Tibial nerve (tissue), 4 donors: ENCODE data around the gene KCNQ1. TPM values are rescaled to one million over a fixed set of nuclear protein-coding genes. Genes with fewer than 3 reads are reported as not detected.

ENCODE experiments used
- DNase-seq, 2 donors: peaks; one replicate each; pipeline ENCODE4 v3.0.0-alpha.2; 2019; ENCODE audit warnings: low spot score in 2 of 2
- H3K27ac ChIP-seq, 4 donors: fragments of 200-600 bp; sonication (generic) in 3 of 4; one replicate each; pipeline ENCODE4 v1.5.1; 2017 to 2019; ENCODE audit warnings: mild to moderate bottlenecking in 1 of 4
- H3K27me3 ChIP-seq, 2 donors: fragments of 200-600 bp; sonication (generic) in 1 of 2; one replicate each; pipeline versions ENCODE4 v1.5.1 to v1.6.0; 2017 to 2019
- H3K36me3 ChIP-seq, 3 donors: fragments of 200-600 bp; sonication (generic); one replicate each; pipeline ENCODE4 v1.5.1; 2018 to 2019
- H3K4me1 ChIP-seq, 4 donors: fragments of 200-600 bp; sonication (generic) in 3 of 4; one replicate each; pipeline ENCODE4 v1.5.1; 2017 to 2019
- H3K4me3 ChIP-seq, 4 donors: fragments of 200-600 bp; sonication (generic) in 3 of 4; one replicate each; pipeline ENCODE4 v1.5.1; 2017 to 2019; ENCODE audit warnings: mild to moderate bottlenecking in 1 of 4, moderate library complexity in 1 of 4
- H3K9me3 ChIP-seq, 4 donors: fragments of 200-600 bp; sonication (generic) in 3 of 4; one replicate each; pipeline ENCODE4 v1.5.1; 2017 to 2019
- CTCF ChIP-seq, 5 experiments: fragments of 200-600 bp in 3 of 5; fragments of 450-650 bp in 2 of 5; sonication (generic) in 3 of 5; IDR thresholded peaks; one replicate each; pipeline ENCODE4 v1.5.1; 2016 to 2019; ENCODE audit warnings: antibody characterized with exemption in 5 of 5, mild to moderate bottlenecking in 3 of 5, moderate library complexity in 2 of 5
- EP300 ChIP-seq, 2 donors: sonication (generic); formaldehyde crosslinking; IDR thresholded peaks; one replicate each; pipeline ENCODE4 v1.6.1; 2017; ENCODE audit warnings: antibody characterized with exemption in 2 of 2, mild to moderate bottlenecking in 1 of 2
- POLR2A ChIP-seq, 2 donors: fragments of 450-650 bp; IDR thresholded peaks; one replicate each; pipeline ENCODE4 v1.6.1; 2017; ENCODE audit warnings: antibody characterized with exemption in 2 of 2, mild to moderate bottlenecking in 2 of 2, moderate library complexity in 2 of 2
- WGBS, 2 donors: methylation state at CpG; one replicate each; pipeline ENCODE4 v1.1.5; 2018; 5-methylcytosine and 5-hydroxymethylcytosine counted together
- total RNA-seq, 4 donors: library from RNA; depleted of rRNA; stranded (reverse); fragments of >200 nt; gene quantifications; one replicate each; pipeline ENCODE4 v1.1.0, GENCODE V29; 2016

The KCNQ1 gene
- total RNA-seq, 4 donors from 2014 or later: 3.5 to 11.4 (median 7.5) TPM

- 81 to 87% methylated on average over 15 of the region's 15 CpGs for WGBS, 2 donors
- TF ChIP-seq CTCF (IDR thresholded peaks at IDR 0.05) (no peak), POLR2A (IDR thresholded peaks at IDR 0.05) (no peak), EP300 (IDR thresholded peaks at IDR 0.05) (no peak)
- no peak for DNase-seq
Measured at GRCh38 chr11:2666828-2667570, 222.2 kb downstream of the KCNQ1 start.

GRCh38 chr11:2667940-2668339, 223.1 kb downstream of the KCNQ1 start:
- DNase-seq: no peak
- WGBS, 2 donors: 86 to 91% methylated on average over 2 of the region's 2 CpGs

More at GRCh38 chr11:2666828-2667570, 222.2 kb downstream of the KCNQ1 start:
- Histone ChIP-seq H3K36me3 (peaks cover 0 to 51% (median 0%) of the 10 kb centered on the region in 3 donors), H3K4me1 (no peaks in the 10 kb centered on the region), H3K9me3 (peaks cover 0 to 35% (median 0%) of the 10 kb centered on the region in 4 donors), H3K27ac (no peak overlapping the region), H3K4me3 (no peak overlapping the region), H3K27me3 (no peaks in the 10 kb centered on the region)

GRCh38 chr11:2668876-2669275, 224.1 kb downstream of the KCNQ1 start:
- H3K9me3 ChIP-seq: peaks cover 0 to 17% (median 0%) of the 10 kb centered on the region in 4 donors
- TF ChIP-seq POLR2A (IDR thresholded peaks at IDR 0.05): no peak
- TF ChIP-seq CTCF (IDR thresholded peaks at IDR 0.05): no peak
- TF ChIP-seq EP300 (IDR thresholded peaks at IDR 0.05): no peak
- WGBS, 2 donors: 93 to 96% methylated on average over 5 of the region's 5 CpGs

More at GRCh38 chr11:2667940-2668339, 223.1 kb downstream of the KCNQ1 start:
- Histone ChIP-seq H3K4me1 (peaks cover 0 to 1% (median 0%) of the 10 kb centered on the region in 4 donors), H3K4me3 (no peak overlapping the region), H3K36me3 (peaks cover 0 to 42% (median 0%) of the 10 kb centered on the region in 3 donors), H3K27ac (no peak overlapping the region), H3K27me3 (no peaks in the 10 kb centered on the region), H3K9me3 (peaks cover 0 to 26% (median 0%) of the 10 kb centered on the region in 4 donors)
- no peak for TF ChIP-seq CTCF (IDR thresholded peaks at IDR 0.05)
- TF ChIP-seq EP300 (IDR thresholded peaks at IDR 0.05): no peak
- no peak for TF ChIP-seq POLR2A (IDR thresholded peaks at IDR 0.05)

GRCh38 chr11:2669634-2670469, 225.0 kb downstream of the KCNQ1 start:
- H3K9me3 ChIP-seq: peaks cover 0 to 15% (median 0%) of the 10 kb centered on the region in 4 donors
- H3K27me3 ChIP-seq: no peaks in the 10 kb centered on the region
- H3K36me3 ChIP-seq: peaks cover 0 to 23% (median 0%) of the 10 kb centered on the region in 3 donors
- no peak overlapping the region for H3K27ac ChIP-seq
- 87 to 94% methylated on average over 8 of the region's 8 CpGs for WGBS, 2 donors
- DNase-seq: no peak
- peaks cover 0 to 19% (median 5%) of the 10 kb centered on the region in 4 donors for H3K4me1 ChIP-seq
- TF ChIP-seq CTCF (IDR thresholded peaks at IDR 0.05) (no peak), POLR2A (IDR thresholded peaks at IDR 0.05) (no peak), EP300 (IDR thresholded peaks at IDR 0.05) (no peak)
- no peak overlapping the region for H3K4me3 ChIP-seq

More at GRCh38 chr11:2668876-2669275, 224.1 kb downstream of the KCNQ1 start:
- Histone ChIP-seq H3K27me3 (no peaks in the 10 kb centered on the region), H3K27ac (no peak overlapping the region), H3K36me3 (peaks cover 0 to 33% (median 0%) of the 10 kb centered on the region in 3 donors), H3K4me3 (no peak overlapping the region), H3K4me1 (peaks cover 0 to 9% (median 2%) of the 10 kb centered on the region in 4 donors)
- no peak for DNase-seq
